T follicular helper cell (primary cell): ENCODE results near the gene COMMD9.

Experiments
- DNase-seq: peaks from one replicate; pipeline ENCODE4 v3.0.0-alpha.2; 2020; ENCODE audit warnings: low read depth

COMMD9 gene

DNA sequence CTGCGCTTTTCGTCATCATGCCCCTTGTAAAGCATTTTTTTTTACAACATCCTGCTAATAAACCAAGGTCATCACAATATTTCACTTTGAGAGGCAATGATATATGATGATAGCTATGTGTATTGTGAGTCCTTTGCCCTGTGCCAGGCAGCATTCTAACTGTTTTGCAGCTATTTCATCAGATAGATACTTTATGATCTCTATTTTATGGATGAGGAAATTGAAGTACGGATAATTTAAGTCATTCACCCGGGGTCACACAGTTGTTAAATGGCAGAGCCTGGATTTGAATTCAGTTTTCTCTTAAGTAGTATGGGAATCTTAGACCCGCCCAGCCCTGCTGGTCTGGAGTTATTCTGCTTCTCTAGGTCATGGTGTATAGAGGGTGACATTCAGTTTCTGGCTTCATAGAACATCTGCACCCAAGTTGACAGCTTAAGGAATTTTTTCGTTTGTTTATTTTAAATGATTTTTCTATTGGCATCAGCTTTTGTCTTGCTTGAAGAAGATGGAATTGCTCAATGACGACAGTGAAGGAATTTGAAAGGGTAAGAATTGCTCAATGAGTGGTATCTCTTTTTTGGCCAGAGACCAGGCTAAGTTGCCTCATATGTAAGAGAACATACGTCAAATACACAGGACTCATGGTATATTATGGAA lies 7.8 kb upstream of the COMMD9 start:
- no peak for DNase-seq

DNA sequence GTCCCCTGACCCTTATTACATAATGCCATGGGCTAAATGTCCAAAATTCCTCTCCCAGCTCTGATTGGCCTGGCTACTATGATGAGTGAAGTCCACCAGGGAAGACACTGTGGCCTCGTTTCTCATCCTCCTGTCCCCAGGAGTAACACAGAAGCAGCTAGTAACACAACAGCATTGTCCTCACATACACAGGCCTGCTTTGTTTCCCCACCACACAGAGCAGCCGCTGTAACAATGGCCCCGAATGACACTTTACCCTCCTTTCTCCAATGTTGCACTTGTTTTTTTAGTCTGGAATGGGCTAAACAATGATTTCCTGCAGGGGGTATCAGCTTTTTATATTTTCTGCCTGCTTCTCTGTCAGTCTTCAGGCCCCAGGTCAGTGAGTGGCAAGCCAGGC lies 6.7 kb upstream of the COMMD9 start, which contains the start of gene PRR5L:
Gene PRR5L, plus strand, starts transcription at position 363 of the 400 bp plus-strand sequence. CDS start 104,834 bp downstream, outside the sequence.
- DNase-seq: no peak

DNA sequence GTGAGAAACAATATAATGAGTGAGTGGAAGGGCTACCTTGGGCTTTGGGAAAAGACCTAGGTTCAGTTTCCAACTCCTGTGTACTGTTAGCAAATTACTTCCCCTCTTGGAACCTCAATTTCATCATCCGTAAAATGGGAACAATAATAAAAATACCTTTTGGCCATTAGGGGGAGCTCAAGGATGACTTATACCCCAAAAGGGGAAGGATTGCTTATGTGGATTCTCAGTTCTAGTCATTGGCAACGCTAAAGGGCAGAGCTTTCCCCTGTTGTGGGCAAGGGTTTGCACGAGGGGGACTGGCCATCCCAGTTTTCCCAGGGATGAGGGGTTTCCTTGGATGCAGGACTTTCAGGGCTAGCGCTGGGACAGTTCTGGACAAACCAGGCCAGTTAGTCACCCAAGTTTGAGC lies 3.1 kb upstream of the COMMD9 start:
- DNase-seq: no peak

DNA sequence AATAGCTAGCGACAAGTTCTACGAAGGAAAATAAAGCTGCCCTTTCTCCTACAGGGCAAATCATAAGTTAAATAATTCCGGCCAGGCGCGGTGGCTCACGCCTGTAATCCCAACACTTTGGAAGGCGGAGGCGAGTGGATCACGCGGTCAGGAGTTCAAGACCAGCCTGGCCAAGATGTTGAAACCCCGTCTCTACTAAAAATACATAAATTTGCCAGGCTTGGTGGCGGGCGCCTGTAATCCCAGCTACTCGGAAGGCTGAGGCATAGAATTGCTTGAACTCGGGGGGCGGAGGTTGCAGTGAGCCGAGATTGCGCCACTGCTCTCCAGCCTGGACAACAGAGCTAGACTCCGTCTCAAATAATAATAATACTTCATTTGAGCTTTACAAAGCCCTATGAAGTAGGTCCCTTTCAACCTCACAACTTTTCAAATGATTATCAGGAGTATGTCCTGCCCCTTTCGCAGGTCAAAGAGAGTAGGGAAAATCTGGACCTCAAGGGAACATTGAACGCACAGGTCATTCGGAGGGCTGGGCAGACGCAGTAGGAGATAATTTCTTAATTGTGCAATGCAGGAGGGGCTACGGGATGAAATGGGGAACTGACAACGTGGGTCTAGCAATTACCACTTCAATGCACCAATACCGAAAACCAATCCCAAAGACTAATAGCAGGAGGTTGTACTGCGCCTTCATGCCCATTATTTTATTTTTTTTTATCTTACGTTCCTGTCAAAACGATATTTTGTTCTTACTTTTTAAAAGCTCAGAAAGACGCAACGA lies 590 bp downstream of the COMMD9 start:
- DNase-seq: no peak

DNA sequence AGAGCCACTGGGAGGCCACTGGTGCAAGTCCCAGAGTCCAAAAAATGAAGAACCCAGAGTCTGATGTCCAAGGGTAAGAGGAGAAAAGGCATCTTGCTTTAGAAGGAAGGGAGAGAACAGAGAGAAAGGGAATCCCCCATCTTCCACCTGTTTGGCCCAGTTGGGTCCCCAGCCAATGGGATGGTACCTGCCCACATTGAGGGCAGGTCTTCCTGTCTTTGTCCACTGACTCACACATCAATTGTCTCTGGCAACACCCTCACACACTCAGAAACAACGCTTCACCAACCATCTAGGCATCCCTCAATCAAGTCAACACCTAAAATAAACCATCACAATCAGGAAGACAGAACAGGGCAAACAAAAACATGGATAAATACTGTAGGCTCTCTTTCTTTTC lies 6.3 kb downstream of the COMMD9 start:
- no peak for DNase-seq

DNA sequence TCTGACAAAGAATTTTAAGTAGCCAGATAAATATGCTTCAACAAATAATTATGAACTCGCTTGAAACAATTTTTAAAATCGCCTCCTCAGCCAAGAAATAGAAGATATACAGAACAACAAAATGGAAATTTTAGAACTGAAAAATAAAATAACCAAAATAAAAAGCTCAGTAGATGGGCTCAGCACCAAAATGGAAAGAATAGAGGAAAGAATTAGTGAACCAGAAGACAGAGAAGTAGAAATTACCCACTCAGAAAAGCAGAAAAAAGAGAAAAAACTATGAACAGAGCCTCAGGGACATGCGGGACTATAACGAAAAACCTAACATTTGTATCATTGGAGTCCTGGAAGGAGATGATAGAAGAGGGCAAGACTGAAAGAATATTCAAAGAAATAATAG lies 7.4 kb downstream of the COMMD9 start:
- no peak for DNase-seq

DNA sequence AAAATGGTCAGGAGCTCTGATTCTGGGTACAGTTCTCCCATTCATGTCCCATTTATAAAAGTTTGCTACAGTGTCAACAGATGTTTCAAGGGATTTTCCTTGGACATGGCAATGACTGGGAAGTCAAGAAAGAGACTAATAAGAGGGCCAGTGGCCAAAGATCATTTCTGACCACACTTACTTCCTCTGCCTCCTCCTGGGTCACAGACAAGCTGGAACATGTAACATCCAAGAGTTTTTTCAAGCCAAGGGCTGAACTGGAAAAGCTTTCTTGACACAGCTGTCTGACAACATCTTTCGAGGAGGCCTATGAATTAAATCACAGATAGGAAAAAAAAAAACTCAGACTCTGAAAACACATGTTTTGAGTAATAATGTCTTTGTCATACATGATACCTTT lies 8.7 kb downstream of the COMMD9 start:
- DNase-seq: no peak

DNA sequence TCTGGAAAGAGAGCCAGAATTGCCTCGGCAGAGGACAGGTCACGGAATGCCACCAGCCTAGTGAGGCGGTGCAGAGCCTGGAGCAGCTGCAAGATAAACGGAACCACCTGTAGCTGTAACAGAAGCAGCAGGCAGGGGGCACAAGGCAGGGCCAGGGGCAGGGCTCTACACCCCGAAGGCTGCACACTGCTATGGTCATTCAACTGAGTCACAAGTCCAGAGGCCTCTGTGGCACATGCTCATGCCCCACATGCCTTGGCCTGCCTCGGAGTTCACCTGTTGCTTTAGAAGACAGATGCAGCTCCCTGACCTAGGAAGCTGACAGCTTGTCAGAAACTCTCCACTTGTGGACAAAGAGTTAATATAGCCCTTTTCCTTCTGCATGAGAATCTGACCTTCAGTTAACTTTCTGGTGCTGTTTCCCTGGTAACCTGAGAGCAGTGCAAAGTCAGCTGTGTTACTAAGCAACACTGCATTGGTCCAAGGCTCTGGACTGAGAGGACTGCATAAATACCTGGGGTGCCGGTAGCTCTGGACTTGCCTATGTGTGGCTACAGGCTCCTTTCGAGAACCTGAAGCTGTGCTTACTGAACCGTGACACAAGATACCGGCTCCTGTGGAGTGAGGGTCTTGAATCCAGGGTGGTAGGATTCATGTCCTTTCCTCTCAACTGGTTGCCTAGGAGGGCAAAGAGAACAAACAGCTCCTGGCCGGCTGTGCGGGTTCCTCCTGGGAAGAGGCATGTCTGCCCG lies 10.5 kb downstream of the COMMD9 start:
- DNase-seq: no peak

DNA sequence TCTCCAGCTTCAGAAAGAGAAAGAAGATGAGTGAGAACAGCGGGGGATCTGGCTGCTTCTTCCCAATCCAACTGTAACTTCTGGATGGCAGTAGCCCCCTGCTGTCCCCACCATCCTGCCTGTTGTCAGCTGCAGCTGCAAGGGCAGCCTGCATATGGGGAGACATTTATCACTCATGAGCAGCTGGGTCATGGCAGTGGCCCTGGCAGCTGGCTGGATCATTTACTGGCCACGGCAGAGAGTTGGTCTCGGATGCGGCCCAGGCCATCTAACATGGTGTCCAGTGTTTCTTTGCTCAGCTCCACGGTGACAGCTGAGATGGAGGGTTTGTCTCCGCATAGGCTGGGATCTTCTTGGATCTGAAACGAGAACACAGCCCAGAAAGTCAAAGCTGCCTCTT lies 14.8 kb downstream of the COMMD9 start:
- no peak for DNase-seq

DNA sequence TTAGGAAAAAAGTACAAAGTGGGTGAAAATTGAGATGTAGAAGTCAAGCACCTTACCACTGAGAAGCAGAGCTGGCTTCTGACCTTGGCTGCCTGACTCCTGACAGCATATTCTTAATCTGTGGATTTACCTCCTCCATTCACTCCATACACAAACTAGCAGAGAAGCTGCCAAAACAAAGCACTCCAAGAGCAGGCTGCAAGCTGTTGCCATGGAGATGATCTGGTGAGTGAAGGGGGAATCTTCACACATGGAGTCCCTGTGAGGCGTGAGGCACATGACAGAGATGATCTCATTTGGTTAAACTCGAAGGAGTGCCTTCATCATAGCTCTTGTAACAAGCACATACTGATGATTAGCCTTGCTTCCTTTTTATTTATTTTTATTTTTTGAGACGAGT lies 16.1 kb downstream of the COMMD9 start:
- no peak for DNase-seq

DNA sequence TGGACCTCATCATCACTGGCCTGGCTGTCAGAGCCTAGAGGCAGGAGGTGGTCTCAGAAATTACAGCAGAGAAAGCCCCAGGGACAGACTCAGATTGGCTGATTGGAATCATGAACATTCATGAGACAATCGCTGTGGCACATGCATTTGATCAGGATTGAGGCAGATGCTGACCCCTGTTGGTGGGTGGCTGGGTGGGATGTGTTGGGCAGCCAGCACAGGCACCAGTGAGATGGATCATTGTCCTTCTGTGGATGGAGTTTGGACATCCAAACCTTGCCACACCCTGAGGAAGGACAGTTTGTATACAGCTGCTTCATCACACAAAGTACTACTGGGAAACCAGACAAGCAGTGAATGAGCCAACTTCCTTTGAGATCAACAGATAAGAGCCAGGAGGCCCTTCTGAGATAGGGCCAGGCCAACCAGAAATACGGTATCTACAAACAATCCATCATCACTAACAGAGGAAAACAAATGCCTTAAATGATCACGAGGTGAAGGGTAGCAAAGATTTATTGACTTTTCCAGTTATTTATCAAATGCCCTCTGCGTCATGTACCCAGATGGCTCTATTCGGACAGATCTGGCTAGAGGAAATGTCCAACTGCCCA lies 17.3 kb downstream of the COMMD9 start:
- DNase-seq: no peak

DNA sequence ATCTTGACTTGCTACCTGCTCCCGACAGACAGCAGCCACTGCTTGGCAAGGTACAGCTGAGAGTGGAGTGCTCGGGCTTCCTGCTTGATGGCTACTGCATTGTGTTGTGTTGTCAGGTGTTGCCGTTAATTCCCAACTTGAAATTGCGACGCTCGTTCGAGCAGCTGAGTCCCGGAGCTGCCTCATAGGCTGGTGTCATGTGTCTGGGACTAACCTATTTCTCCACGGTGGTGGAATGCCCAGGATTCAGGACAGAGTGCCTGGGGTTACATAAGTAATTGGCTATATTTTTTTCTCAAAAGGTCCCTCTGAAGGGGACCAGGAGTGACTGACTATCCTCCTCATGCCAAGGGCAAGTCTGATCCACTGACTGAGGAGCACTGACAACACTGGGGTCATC lies 18.5 kb downstream of the COMMD9 start:
- DNase-seq: no peak

DNA sequence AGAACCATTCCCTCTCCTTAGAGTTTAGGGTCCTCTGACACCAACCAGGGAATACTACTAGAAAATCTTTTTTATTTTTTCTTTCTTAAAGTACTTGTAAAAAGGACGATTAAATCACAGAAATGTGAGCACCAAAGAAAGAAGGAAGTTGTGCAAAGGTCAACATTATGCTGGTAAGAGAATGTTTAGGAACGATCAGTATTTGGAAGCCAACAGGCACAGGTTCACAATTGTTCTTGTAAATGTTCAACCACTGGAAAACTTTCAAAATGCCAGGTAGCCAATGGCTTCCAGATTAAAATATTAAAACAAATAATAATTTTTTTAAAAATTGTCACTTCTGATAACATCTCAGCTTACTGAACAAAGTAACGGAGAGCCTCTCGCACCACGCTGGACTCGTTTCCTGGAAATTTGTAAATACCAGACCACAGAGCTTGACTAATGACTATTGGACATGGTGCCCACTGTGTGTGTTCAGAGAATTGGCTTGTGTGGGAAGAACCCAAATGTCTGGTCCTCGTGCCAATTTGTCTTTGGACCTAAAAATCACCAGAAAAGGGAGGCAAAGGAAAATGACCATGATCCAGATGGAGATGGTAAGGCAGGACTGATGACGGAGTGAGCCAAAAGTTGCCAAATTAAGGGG lies 20.8 kb downstream of the COMMD9 start:
- DNase-seq: no peak

DNA sequence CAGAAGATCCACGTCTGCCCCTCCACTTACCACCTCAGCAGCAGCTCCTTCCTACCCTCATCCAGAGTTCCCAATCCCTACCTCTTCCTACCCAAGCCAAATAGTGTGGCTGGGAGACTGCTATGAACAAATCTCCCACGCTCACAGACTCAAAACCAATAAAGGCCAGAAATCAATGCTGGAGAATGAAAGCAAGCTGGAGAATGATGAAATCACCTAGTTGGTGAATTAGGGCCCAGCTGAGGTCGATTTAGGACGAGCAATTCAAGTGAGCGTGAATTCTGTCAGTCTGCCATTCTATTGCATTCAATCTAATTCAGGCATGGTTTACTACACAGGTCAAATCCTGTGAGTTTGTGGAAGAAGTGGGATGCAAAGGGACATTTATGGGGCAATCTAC lies 22.5 kb downstream of the COMMD9 start:
- DNase-seq: no peak

DNA sequence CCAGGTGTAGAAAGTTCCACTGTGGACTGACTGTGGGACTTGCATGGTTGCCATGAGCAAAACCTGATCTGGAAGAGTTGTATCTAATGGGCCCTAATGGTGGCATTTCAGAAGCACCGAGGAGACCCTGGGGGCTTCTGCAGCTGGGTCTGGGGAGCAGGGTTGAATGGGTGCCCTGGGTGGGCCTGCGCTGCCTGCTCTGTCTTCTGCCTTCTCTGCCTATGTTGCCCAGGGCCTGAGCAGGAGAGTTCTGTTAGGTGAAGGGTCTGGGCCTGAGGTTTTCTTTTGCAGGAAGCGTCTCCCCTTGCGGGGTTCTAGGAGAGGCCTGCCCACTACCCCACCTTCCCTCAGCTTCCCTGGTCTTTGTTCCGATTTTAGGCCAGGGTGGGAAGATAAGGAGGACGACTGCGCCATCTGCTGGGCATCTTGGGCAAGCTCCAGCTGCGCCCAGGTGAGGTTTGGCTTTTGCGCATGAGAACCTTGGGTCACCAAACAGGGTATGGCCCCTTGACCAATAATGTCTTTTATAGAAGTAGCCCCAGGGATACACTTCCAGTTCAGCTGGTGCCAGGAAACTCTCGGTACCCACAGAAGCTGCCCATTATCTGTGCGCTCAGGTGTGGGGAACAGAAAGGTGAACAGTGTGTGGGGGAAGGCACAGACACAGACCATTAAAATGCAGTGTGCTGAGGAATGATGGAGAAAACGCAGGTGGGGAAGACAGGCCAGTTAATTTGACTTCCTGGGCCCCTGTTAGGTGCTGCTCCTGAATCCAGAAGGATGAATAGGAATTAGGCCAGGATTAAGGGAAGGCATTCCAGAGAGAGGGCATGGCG lies 23.2 kb downstream of the COMMD9 start:
- peak; percentile 25 for DNase-seq

DNA sequence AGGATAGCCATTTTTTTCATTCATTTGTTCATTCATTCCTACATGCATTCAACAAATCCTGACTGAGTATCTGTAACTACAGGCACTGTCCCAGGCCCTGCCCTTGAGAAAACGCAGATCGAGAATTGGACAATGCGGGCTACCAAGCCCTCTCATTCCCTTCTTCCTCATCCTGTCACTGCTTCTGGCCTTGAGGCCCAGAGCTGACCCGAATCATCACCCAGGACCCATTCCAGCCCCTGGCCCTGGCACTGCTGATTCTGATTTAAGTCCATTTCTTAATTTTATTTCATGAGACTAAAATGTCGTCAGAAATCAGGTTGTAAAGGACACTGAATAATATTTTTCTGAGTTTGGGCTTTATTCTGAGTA lies 24.3 kb downstream of the COMMD9 start:
- DNase-seq: no peak

DNA sequence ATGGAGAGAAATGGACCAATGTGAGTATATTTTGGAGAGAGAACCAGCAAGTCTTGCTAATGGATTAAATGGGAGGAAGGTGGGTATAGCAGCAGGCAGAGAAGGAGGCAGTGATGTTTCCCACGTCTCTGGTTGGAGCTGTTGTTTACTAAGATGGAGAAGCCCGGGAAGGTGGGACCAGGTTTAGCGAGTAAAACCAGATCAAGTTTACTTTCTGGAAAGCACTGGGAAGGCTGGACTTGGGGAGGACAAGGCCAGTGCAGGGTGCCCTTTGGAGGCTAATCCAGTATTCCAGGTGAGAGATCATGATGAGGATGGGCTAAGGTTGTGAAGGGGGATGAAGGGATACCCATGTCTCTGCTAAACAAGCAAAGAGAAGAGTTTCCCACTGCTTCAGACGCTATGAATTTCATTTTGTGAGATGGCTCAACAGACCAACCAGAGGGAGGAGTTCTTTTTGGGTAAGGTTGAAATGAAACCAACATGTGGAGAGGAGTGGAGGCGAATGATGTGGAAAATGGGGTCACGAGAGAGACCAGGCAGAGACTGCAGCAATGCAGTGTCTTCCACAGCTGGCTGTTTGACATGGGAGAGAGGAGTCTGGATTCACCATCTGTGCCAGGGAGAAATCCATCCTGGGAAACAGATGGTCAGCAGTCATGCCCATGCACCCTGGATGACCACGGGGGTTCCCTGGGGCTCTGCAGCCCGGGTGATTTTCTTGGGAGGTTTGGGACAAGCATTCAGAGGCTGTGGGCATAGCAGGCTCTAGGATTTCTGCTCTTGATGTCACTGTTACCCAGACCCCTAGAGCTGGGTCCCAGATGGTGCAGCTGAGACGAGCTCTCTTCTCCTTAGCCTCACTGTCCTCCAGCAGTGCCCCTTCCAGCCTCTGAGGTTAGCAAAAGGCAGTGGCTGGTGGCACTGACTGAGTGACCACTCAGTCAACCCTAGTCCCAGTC lies 24.9 kb downstream of the COMMD9 start:
- DNase-seq: no peak

DNA sequence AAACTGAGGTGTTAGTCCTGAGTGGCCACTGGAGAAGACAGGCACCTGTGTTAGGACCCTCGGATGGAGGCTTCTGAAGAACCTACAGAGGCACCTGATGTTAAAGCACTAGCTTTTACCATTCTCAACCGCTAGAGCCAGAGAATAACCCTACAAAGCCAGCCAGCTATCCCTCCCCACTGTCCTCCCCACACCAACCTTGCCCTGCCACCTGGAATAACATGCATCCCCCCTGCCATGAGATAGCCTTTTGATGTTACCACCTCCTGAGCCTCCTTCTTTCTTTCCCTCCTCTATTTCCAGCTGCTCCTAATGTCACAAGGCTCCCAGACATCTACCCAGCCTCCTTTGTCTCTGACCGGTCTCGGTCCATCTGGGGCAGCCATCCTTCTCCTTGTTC lies 28.1 kb downstream of the COMMD9 start:
- DNase-seq: no peak

DNA sequence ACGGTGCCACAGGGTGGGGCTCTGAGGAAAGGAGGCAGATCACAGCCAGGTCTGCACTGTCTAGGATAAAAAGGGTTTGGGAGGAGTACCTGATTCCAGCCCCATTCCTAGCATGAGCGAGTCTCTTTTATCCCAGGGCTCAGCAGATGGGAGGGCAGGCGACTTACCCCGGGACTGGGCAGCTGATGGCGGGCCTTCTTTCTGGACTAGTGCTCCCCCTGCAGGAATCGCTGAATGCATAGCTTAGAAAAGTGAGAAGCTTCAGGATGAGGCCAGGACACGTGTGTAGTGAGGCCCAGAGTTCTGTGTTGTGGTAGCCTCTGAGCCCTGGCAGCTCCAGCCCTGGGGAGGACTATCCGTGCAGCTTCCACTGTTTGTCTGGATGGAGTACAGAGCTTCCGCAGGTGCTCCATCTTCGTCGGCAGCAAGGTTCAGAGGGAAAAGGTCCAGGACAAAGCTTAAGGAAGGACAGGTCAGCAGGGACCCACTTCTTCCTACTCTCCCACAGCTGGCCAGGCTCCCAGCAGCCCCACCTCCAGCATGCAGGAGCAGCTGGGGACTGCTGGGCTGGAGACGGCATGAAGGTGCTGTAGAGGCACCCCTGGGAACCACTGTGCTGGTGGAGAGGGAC lies 30.4 kb downstream of the COMMD9 start:
- DNase-seq: no peak
